Tibial nerve (tissue), 4 donors: Measurements from ENCODE around the gene FRMD3. TPM values are rescaled to one million over a fixed set of nuclear protein-coding genes. Genes with fewer than 3 reads are reported as not detected.

ENCODE experiments used
- DNase-seq, 2 donors: peaks; one replicate each; pipeline ENCODE4 v3.0.0-alpha.2; 2019; ENCODE audit warnings: low spot score in 2 of 2
- H3K27ac ChIP-seq, 4 donors: fragments of 200-600 bp; sonication (generic) in 3 of 4; one replicate each; pipeline ENCODE4 v1.5.1; 2017 to 2019; ENCODE audit warnings: mild to moderate bottlenecking in 1 of 4
- H3K27me3 ChIP-seq, 2 donors: fragments of 200-600 bp; sonication (generic) in 1 of 2; one replicate each; pipeline versions ENCODE4 v1.5.1 to v1.6.0; 2017 to 2019
- H3K36me3 ChIP-seq, 3 donors: fragments of 200-600 bp; sonication (generic); one replicate each; pipeline ENCODE4 v1.5.1; 2018 to 2019
- H3K4me1 ChIP-seq, 4 donors: fragments of 200-600 bp; sonication (generic) in 3 of 4; one replicate each; pipeline ENCODE4 v1.5.1; 2017 to 2019
- H3K4me3 ChIP-seq, 4 donors: fragments of 200-600 bp; sonication (generic) in 3 of 4; one replicate each; pipeline ENCODE4 v1.5.1; 2017 to 2019; ENCODE audit warnings: mild to moderate bottlenecking in 1 of 4, moderate library complexity in 1 of 4
- H3K9me3 ChIP-seq, 4 donors: fragments of 200-600 bp; sonication (generic) in 3 of 4; one replicate each; pipeline ENCODE4 v1.5.1; 2017 to 2019
- CTCF ChIP-seq, 5 experiments: fragments of 200-600 bp in 3 of 5; fragments of 450-650 bp in 2 of 5; sonication (generic) in 3 of 5; IDR thresholded peaks; one replicate each; pipeline ENCODE4 v1.5.1; 2016 to 2019; ENCODE audit warnings: antibody characterized with exemption in 5 of 5, mild to moderate bottlenecking in 3 of 5, moderate library complexity in 2 of 5
- EP300 ChIP-seq, 2 donors: sonication (generic); formaldehyde crosslinking; IDR thresholded peaks; one replicate each; pipeline ENCODE4 v1.6.1; 2017; ENCODE audit warnings: antibody characterized with exemption in 2 of 2, mild to moderate bottlenecking in 1 of 2
- POLR2A ChIP-seq, 2 donors: fragments of 450-650 bp; IDR thresholded peaks; one replicate each; pipeline ENCODE4 v1.6.1; 2017; ENCODE audit warnings: antibody characterized with exemption in 2 of 2, mild to moderate bottlenecking in 2 of 2, moderate library complexity in 2 of 2
- WGBS, 2 donors: methylation state at CpG; one replicate each; pipeline ENCODE4 v1.1.5; 2018; 5-methylcytosine and 5-hydroxymethylcytosine counted together
- total RNA-seq, 4 donors: library from RNA; depleted of rRNA; stranded (reverse); fragments of >200 nt; gene quantifications; one replicate each; pipeline ENCODE4 v1.1.0, GENCODE V29; 2016

FRMD3 gene
- 10 to 100 TPM; 31.2 to 44.0 (median 34.5) TPM for total RNA-seq

DNA sequence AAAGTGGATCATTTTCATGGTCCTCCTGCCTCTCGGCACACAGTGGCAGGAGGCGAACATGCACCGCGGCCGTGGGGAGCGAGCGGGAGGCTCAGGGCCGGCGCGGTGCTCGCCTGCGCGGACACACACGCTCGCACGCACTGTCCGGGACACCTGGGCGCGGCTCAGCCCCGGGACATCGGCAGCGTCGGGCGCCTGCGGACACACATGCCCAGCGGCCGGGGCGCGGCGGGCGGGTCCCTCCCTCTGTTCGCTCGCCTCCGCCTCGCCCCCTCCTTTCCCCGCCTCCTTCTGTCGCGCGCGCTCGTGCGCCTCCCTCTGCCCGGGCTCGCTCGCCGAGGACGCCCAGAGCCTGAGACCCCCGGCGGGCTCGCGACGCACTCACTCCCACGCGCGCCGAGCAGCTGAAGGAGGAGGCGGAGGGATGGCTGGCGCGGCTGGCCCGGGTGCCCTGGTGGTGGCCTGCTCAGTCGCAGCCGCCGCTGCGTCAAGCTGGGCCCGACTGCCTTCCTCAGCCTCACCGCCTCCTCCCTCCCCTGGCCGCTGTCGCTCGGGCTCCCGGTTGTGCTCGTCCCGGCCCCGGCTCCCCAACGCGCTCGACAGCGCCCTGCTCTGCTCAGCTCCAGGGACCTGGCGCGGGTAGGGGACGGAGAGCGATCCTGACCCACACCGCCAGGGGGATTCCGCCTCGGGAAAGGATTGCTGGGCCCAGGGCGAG, at the start of gene FRMD3:
Gene FRMD3, minus strand, starts transcription at position 230 of the 718 bp plus-strand sequence. Its CDS starts 170 bp downstream, at position 60.
- TF ChIP-seq CTCF (IDR thresholded peaks at IDR 0.05), result peak; percentile 43 to 87 (median 82)
- TF ChIP-seq EP300 (IDR thresholded peaks at IDR 0.05), result peak in 1 of 2 donors; percentile 64
- peak in 1 of 2 donors; percentile 28 for TF ChIP-seq POLR2A (IDR thresholded peaks at IDR 0.05)

DNA sequence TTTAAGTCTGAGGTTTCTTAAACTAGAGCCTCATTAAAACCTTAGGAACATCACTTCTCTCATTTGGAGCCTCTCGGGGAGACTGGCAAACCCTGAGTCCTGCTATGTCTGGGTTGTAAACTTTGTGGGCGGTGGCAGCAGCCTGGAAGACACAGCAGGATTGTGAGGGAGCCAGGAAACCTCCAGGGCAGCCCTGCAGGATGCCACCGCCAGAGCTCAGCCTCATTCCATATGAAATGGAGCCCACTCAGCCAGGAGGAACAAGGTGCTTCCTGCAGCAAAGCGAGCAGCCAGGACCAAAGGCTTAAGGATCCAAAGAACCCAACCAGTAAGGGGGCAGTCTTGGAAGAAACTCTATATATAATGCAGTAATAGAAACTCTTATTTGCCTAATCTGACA, 46.8 kb upstream of the FRMD3 start:
- TF ChIP-seq CTCF (IDR thresholded peaks at IDR 0.05), result no peak
- TF ChIP-seq POLR2A (IDR thresholded peaks at IDR 0.05), result no peak
- no peak for TF ChIP-seq EP300 (IDR thresholded peaks at IDR 0.05)
- no peak for DNase-seq
- peaks cover 0 to 9% (median 0%) of the 10 kb centered on the region in 4 donors for H3K4me1 ChIP-seq
- 72 to 83% methylated on average over 4 of the region's 4 CpGs for WGBS, 2 donors
- H3K4me3 ChIP-seq, result no peak overlapping the region
- no peaks in the 10 kb centered on the region for H3K9me3 ChIP-seq
- H3K36me3 ChIP-seq, result peaks cover 0 to 8% (median 0%) of the 10 kb centered on the region in 3 donors
- no peaks in the 10 kb centered on the region for H3K27me3 ChIP-seq
- H3K27ac ChIP-seq, result no peak overlapping the region

More for the DNA sequence above, at the start of gene FRMD3:
- Histone ChIP-seq H3K27ac (peak within 1 kb of the TSS; percentile 70 to 89 (median 76)), H3K4me3 (peak within 1 kb of the TSS; percentile 60 to 78 (median 70)), H3K36me3 (no peaks in the 10 kb centered on the region), H3K27me3 (no peaks in the 10 kb centered on the region), H3K4me1 (peaks cover 0 to 29% (median 5%) of the 10 kb centered on the region in 4 donors), H3K9me3 (no peaks in the 10 kb centered on the region)
- DNase-seq, result peak; percentile 41 to 53
- WGBS, 2 donors, result 0 to 2% methylated on average over 13 to 21 of the region's 85 CpGs

DNA sequence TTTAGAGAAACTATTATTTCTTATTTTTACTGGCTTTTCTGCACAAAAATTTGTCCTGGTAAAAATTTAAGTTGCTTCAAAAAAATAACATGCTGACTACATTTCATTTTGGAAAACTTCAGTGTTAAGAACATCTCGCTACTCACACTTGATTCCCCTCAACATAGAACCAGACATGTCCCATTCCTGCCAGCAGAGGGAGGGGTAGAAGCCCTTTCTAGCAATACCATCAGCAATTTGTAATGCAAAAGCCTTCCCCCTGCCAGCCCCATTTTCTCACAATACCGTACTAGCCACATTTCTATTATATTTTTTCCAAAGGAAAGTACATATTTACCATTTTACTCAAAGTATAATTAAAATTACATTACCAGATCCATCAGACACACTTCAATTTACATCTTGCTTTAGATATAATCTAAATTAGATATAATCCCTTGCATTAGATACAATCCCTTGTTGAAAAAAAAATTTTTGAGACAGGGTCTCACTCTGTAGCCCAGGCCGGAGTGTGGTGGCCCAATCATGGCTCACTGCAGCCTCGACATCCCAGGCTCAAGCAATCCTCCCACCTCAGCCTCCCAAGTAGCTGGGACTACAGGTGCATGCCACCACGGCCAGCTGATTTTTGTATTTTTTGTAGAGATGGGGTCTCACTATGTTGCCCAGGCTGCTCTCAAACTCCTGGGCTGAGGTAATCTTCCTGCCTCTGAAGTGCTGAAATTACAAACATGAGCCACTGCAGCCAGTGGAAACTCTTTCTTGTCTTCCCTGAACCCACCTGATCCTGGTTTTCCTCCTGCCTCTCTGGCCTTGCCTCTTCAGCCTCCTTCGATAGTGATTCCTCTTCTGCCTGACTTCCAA, 45.2 kb upstream of the FRMD3 start:
- Histone ChIP-seq H3K4me3 (no peak overlapping the region), H3K4me1 (peaks cover 0 to 9% (median 0%) of the 10 kb centered on the region in 4 donors), H3K27me3 (no peaks in the 10 kb centered on the region), H3K9me3 (peaks cover 0 to 12% (median 5%) of the 10 kb centered on the region in 4 donors), H3K27ac (no peak overlapping the region), H3K36me3 (peaks cover 0 to 8% (median 0%) of the 10 kb centered on the region in 3 donors)
- TF ChIP-seq POLR2A (IDR thresholded peaks at IDR 0.05), result no peak
- TF ChIP-seq CTCF (IDR thresholded peaks at IDR 0.05), result peak; percentile 58 to 69 (median 63)
- 56 to 72% methylated on average over 6 of the region's 6 CpGs for WGBS, 2 donors
- peak; percentile 64 to 90 for DNase-seq

DNA sequence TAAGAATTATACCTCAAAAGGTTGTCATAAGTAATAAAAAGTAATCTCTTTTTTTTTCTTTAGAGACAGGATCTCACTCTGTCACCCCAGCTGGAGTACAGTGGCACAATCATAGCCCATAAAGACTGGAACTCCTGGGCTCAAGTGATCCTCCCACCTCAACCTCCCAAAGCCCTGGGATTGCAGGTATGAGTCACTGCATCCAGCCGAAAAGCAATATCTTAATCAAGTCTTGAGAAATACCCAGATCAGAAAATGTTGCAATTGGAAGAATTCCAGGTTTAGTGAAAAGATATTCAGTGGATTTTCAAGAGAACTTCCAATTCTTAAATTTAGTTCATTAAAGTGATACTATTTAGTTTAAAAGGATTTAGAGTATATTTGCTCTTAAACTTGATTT, 43.8 kb upstream of the FRMD3 start:
- no peak overlapping the region for H3K4me3 ChIP-seq
- DNase-seq, result peak in 1 of 2 donors; percentile 14
- H3K9me3 ChIP-seq, result peaks cover 0 to 16% (median 7%) of the 10 kb centered on the region in 4 donors
- WGBS, 2 donors, result 45 to 48% methylated on average over 1 of the region's 1 CpG
- TF ChIP-seq POLR2A (IDR thresholded peaks at IDR 0.05) (no peak), EP300 (IDR thresholded peaks at IDR 0.05) (peak in 1 of 2 donors; percentile 33)
- no peak overlapping the region for H3K27ac ChIP-seq
- H3K4me1 ChIP-seq, result peaks cover 0 to 9% (median 0%) of the 10 kb centered on the region in 4 donors
- H3K27me3 ChIP-seq, result no peaks in the 10 kb centered on the region
- H3K36me3 ChIP-seq, result peaks cover 0 to 8% (median 0%) of the 10 kb centered on the region in 3 donors

DNA sequence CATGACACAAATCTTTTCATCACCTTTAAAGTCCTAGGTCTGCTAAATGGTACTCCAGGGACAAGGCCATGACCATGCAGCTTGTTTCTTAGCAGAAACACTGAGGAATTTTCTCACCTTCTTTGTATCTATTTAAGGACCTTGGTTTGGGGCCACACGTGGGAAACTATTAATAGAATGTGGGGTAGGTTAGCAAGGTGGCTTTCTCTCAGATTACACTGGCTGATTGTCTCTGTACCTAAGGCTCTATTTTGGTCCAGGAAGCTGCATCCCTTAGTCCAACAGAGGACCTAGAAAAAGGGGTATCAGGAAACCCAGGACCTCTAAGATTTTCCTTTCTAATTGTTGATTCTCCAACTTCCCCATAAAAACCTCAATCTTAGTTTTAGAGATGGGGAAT, 36.3 kb upstream of the FRMD3 start:
- H3K27ac ChIP-seq, result no peak overlapping the region
- H3K4me3 ChIP-seq, result no peak overlapping the region
- no peak for DNase-seq
- no peaks in the 10 kb centered on the region for H3K27me3 ChIP-seq
- peaks cover 0 to 15% (median 5%) of the 10 kb centered on the region in 4 donors for H3K9me3 ChIP-seq
- peaks cover 0 to 12% (median 0%) of the 10 kb centered on the region in 4 donors for H3K4me1 ChIP-seq
- H3K36me3 ChIP-seq, result no peaks in the 10 kb centered on the region
- 80 to 84% methylated on average over 1 of the region's 1 CpG for WGBS, 2 donors
- TF ChIP-seq POLR2A (IDR thresholded peaks at IDR 0.05) (no peak), EP300 (IDR thresholded peaks at IDR 0.05) (no peak), CTCF (IDR thresholded peaks at IDR 0.05) (no peak)
